DOHH2 (cell line): ENCODE results near the gene SLC24A5.

Experiments used
- H3F3A ChIP-seq: fragments of 200-600 bp; sonication (generic), shearing (Covaris generic); 2 replicates; pipeline ENCODE4 v1.6.0; 2016; ENCODE audit warnings: antibody characterized with exemption, mild to moderate bottlenecking; ENCODE audit not compliant: control insufficient read depth, insufficient read depth
- H3K27ac ChIP-seq: fragments of 200-600 bp; sonication (generic); 2 replicates; pipeline ENCODE4 v1.5.1; 2014; ENCODE audit warnings: low read depth, mild to moderate bottlenecking, low read length, moderate library complexity
- H3K27me3 ChIP-seq: fragments of 200-600 bp; sonication (generic); 2 replicates; pipeline ENCODE4 v1.6.1; 2014; ENCODE audit warnings: mild to moderate bottlenecking, low read length, mixed read lengths; ENCODE audit not compliant: control insufficient read depth
- H3K36me3 ChIP-seq: fragments of 200-600 bp; sonication (generic); 2 replicates; pipeline ENCODE4 v1.6.1; 2014; ENCODE audit warnings: mild to moderate bottlenecking, low read length, moderate library complexity, mixed read lengths; ENCODE audit not compliant: control insufficient read depth
- H3K4me1 ChIP-seq: fragments of 200-600 bp; sonication (generic); 2 replicates; pipeline ENCODE4 v1.6.1; 2014; ENCODE audit warnings: mild to moderate bottlenecking, low read length, mixed read lengths; ENCODE audit not compliant: control insufficient read depth
- H3K4me2 ChIP-seq: fragments of 200-600 bp; sonication (generic); 2 replicates; pipeline ENCODE4 v1.6.0; 2014; ENCODE audit warnings: mild to moderate bottlenecking, low read length, moderate library complexity
- H3K4me3 ChIP-seq: fragments of 200-600 bp; sonication (generic); 2 replicates; pipeline ENCODE4 v1.5.1; 2014; ENCODE audit warnings: mild to moderate bottlenecking, low read length, mixed read lengths
- H3K79me2 ChIP-seq: fragments of 200-600 bp; sonication (generic); 2 replicates; pipeline ENCODE4 v1.6.1; 2014; ENCODE audit warnings: mild to moderate bottlenecking, low read length, mixed read lengths; ENCODE audit not compliant: control insufficient read depth
- H3K9me2 ChIP-seq: fragments of 200-600 bp; sonication (generic); replicated peaks from 2 replicates; pipeline ENCODE4 v1.6.1; 2014; ENCODE audit warnings: mild to moderate bottlenecking, low read length, mixed read lengths; ENCODE audit not compliant: control insufficient read depth
- H3K9me3 ChIP-seq: fragments of 200-600 bp; sonication (generic); 2 replicates; pipeline ENCODE4 v1.6.1; 2014; ENCODE audit warnings: antibody characterized with exemption, low read length, mixed read lengths; ENCODE audit not compliant: control insufficient read depth, insufficient read depth
- H4K20me1 ChIP-seq: fragments of 200-600 bp; sonication (generic); 2 replicates; pipeline ENCODE4 v1.6.0; 2014; ENCODE audit warnings: low read depth, mild to moderate bottlenecking, antibody characterized with exemption, low read length, moderate library complexity; ENCODE audit not compliant: control insufficient read depth, insufficient read depth
- CTCF ChIP-seq: fragments of 200-600 bp; sonication (generic); IDR thresholded peaks from one replicate; pipeline ENCODE4 v1.5.1; 2014; ENCODE audit warnings: antibody characterized with exemption, mild to moderate bottlenecking, low read depth, low read length; ENCODE audit not compliant: poor library complexity, severe bottlenecking
- EZH2phosphoT487 ChIP-seq: fragments of 200-600 bp; sonication (generic); IDR thresholded peaks from 2 replicates; pipeline ENCODE4 v1.6.1; 2017; ENCODE audit warnings: borderline replicate concordance, mild to moderate bottlenecking, antibody characterized with exemption, low read length, moderate library complexity, mixed read lengths

SLC24A5 gene

GRCh38 chr15:48077616-48078184 lies 43.1 kb upstream of the SLC24A5 start:
- no peak for TF ChIP-seq EZH2phosphoT487
- no peaks in the 10 kb centered on the region for H3K79me2 ChIP-seq
- H3F3A ChIP-seq, result no peaks in the 10 kb centered on the region
- H3K4me1 ChIP-seq, result no peaks in the 10 kb centered on the region
- H3K9me2 ChIP-seq, result no peaks in the 10 kb centered on the region
- no peaks in the 10 kb centered on the region for H3K9me3 ChIP-seq
- H3K4me3 ChIP-seq, result no peak overlapping the region
- H3K27me3 ChIP-seq, result no peaks in the 10 kb centered on the region
- no peaks in the 10 kb centered on the region for H3K36me3 ChIP-seq
- H4K20me1 ChIP-seq, result no peaks in the 10 kb centered on the region
- H3K4me2 ChIP-seq, result no peak overlapping the region
- no peak overlapping the region for H3K27ac ChIP-seq

- H3K9me2 ChIP-seq, result no peaks in the 10 kb centered on the region
- no peaks in the 10 kb centered on the region for H3K9me3 ChIP-seq
- H3K36me3 ChIP-seq, result no peaks in the 10 kb centered on the region
- H3K79me2 ChIP-seq, result no peaks in the 10 kb centered on the region
- TF ChIP-seq CTCF (no peak), EZH2phosphoT487 (no peak)
- H3F3A ChIP-seq, result no peaks in the 10 kb centered on the region
- no peaks in the 10 kb centered on the region for H3K4me1 ChIP-seq
- no peak overlapping the region for H3K27ac ChIP-seq
- H3K27me3 ChIP-seq, result no peaks in the 10 kb centered on the region
- H3K4me2 ChIP-seq, result no peak overlapping the region
- no peaks in the 10 kb centered on the region for H4K20me1 ChIP-seq
- no peak overlapping the region for H3K4me3 ChIP-seq
Measured at GRCh38 chr15:48084759-48085590, 35.8 kb upstream of the SLC24A5 start.

GRCh38 chr15:48085591-48085930 lies 35.2 kb upstream of the SLC24A5 start:
- Histone ChIP-seq H3K9me3 (no peaks in the 10 kb centered on the region), H3K36me3 (no peaks in the 10 kb centered on the region), H3K27me3 (0 out of 2 replicates have a peak, but pooled peaks cover under 1% of the 10 kb centered on the region), H3K27ac (no peak overlapping the region), H3K4me2 (no peak overlapping the region), H4K20me1 (no peaks in the 10 kb centered on the region), H3K9me2 (no peaks in the 10 kb centered on the region), H3F3A (no peaks in the 10 kb centered on the region), H3K4me3 (no peak overlapping the region), H3K79me2 (no peaks in the 10 kb centered on the region), H3K4me1 (no peaks in the 10 kb centered on the region)
- TF ChIP-seq CTCF, result no peak
- TF ChIP-seq EZH2phosphoT487, result no peak

GRCh38 chr15:48086133-48086532 lies 34.7 kb upstream of the SLC24A5 start:
- TF ChIP-seq CTCF, result no peak
- no peak for TF ChIP-seq EZH2phosphoT487
- no peaks in the 10 kb centered on the region for H3K79me2 ChIP-seq
- no peak overlapping the region for H3K27ac ChIP-seq
- H3F3A ChIP-seq, result no peaks in the 10 kb centered on the region
- no peaks in the 10 kb centered on the region for H3K4me1 ChIP-seq
- no peak overlapping the region for H3K4me2 ChIP-seq
- no peaks in the 10 kb centered on the region for H3K36me3 ChIP-seq
- 0 out of 2 replicates have a peak, but pooled peaks cover 3% of the 10 kb centered on the region for H3K27me3 ChIP-seq
- H3K4me3 ChIP-seq, result no peak overlapping the region
- H3K9me3 ChIP-seq, result no peaks in the 10 kb centered on the region
- H3K9me2 ChIP-seq, result no peaks in the 10 kb centered on the region
- H4K20me1 ChIP-seq, result no peaks in the 10 kb centered on the region
